ENCODE measurements around the gene LPIN1.

Gene LPIN1

GRCh38 chr2:11866358-11867335, 120.2 kb downstream of the LPIN1 start:
- DNase-seq (ENCODE audit: low spot score): no peak

- no peak for DNase-seq (ENCODE audit: low spot score)
Measured at GRCh38 chr2:11867926-11868325, 121.5 kb downstream of the LPIN1 start.

- no peak for DNase-seq (ENCODE audit: low spot score)
Measured at GRCh38 chr2:11869391-11869991, 123.1 kb downstream of the LPIN1 start.

- no peak for DNase-seq (ENCODE audit: low spot score)
Measured at GRCh38 chr2:11870064-11870463, 123.6 kb downstream of the LPIN1 start.

GRCh38 chr2:11870584-11870983, 124.2 kb downstream of the LPIN1 start:
- no peak for DNase-seq (ENCODE audit: low spot score)

- no peak for DNase-seq (ENCODE audit: low spot score)
Measured at GRCh38 chr2:11871421-11871820, 125.0 kb downstream of the LPIN1 start.

GRCh38 chr2:11872247-11872947, 126.0 kb downstream of the LPIN1 start:
- no peak for DNase-seq (ENCODE audit: low spot score)

- no peak for DNase-seq (ENCODE audit: low spot score)
Measured at GRCh38 chr2:11872948-11873269, 126.5 kb downstream of the LPIN1 start.

- no peak for DNase-seq (ENCODE audit: low spot score)
Measured at GRCh38 chr2:11873356-11874154, 127.1 kb downstream of the LPIN1 start.

GRCh38 chr2:11874861-11875260, 128.4 kb downstream of the LPIN1 start:
- no peak for DNase-seq (ENCODE audit: low spot score)

- DNase-seq (ENCODE audit: low spot score): no peak
Measured at GRCh38 chr2:11875481-11875880, 129.0 kb downstream of the LPIN1 start.

- no peak for DNase-seq (ENCODE audit: low spot score)
Measured at GRCh38 chr2:11876436-11876835, 130.0 kb downstream of the LPIN1 start.

GRCh38 chr2:11876889-11877288, 130.5 kb downstream of the LPIN1 start:
- DNase-seq (ENCODE audit: low spot score): no peak

Measured in pons (tissue), 1 donor.